SU-DHL-6 (cell line): ENCODE measurements around the gene FSIP1.

Experiments
- CTCF ChIP-seq: fragments of 200-600 bp; sonication (generic); IDR thresholded peaks from one replicate; pipeline ENCODE4 v1.5.1; 2017; ENCODE audit warnings: antibody characterized with exemption, mild to moderate bottlenecking, low read length, moderate library complexity; ENCODE audit not compliant: insufficient read depth, poor library complexity, severe bottlenecking
- EZH2phosphoT487 ChIP-seq: fragments of 200-600 bp; sonication (generic), shearing (Covaris generic); conservative IDR thresholded peaks from 2 replicates; pipeline ENCODE4 v1.6.1; 2018; ENCODE audit warnings: mild to moderate bottlenecking, antibody characterized with exemption, low read length, moderate library complexity, mixed read lengths

GRCh38 chr15:39588531-39589192, 194.0 kb downstream of the FSIP1 start:
- TF ChIP-seq CTCF (no peak), EZH2phosphoT487 (no peak)
